GM23338 (cell line): ENCODE measurements around the gene FBLN2. TPM values are rescaled to one million over a fixed set of nuclear protein-coding genes. Genes with fewer than 3 reads are reported as not detected.

Experiments
- ATAC-seq: fragments of 200-7000 bp; cut with Tn5 transposase; 3 replicates; pipeline ENCODE4 v1.9.1; 2020
- DNase-seq: peaks from one replicate; pipeline ENCODE4 v3.0.0-alpha.2; 2015; ENCODE audit warnings: low spot score
- H2AFZ ChIP-seq: fragments of 200-600 bp; sonication (generic); 2 replicates; pipeline ENCODE4 v1.8.0; 2016; ENCODE audit warnings: antibody characterized with exemption, mild to moderate bottlenecking, moderate library complexity
- H3F3A ChIP-seq: fragments of 200-600 bp; sonication (generic); replicated peaks from 2 replicates; pipeline ENCODE4 v1.8.0; 2017; ENCODE audit warnings: antibody characterized with exemption, mixed run types, low read depth
- H3K27ac ChIP-seq: fragments of 200-600 bp; sonication (generic); 2 replicates; pipeline ENCODE4 v1.6.1; 2016; ENCODE audit warnings: low read depth
- H3K27me3 ChIP-seq: fragments of 200-600 bp; sonication (generic); 2 replicates; pipeline ENCODE4 v1.8.0; 2016; ENCODE audit warnings: mild to moderate bottlenecking, mixed run types, moderate library complexity; ENCODE audit not compliant: insufficient read depth
- H3K36me3 ChIP-seq: fragments of 200-600 bp; sonication (generic); 2 replicates; pipeline ENCODE4 v1.8.0; 2016; ENCODE audit warnings: mild to moderate bottlenecking; ENCODE audit not compliant: insufficient read depth
- H3K4me1 ChIP-seq: fragments of 200-600 bp; sonication (generic); 2 replicates; pipeline ENCODE4 v1.8.0; 2016; ENCODE audit warnings: mild to moderate bottlenecking, moderate library complexity; ENCODE audit not compliant: insufficient read depth
- H3K4me2 ChIP-seq: fragments of 200-600 bp; sonication (generic); 2 replicates; pipeline ENCODE4 v1.7.1; 2017; ENCODE audit warnings: mixed run types
- H3K4me3 ChIP-seq: fragments of 200-600 bp; sonication (generic); 2 replicates; pipeline ENCODE4 v1.6.1; 2016; ENCODE audit warnings: mixed run types
- H3K79me2 ChIP-seq: fragments of 200-600 bp; sonication (generic); replicated peaks from 2 replicates; pipeline ENCODE4 v1.8.0; 2017; ENCODE audit warnings: mild to moderate bottlenecking; ENCODE audit not compliant: insufficient read depth
- H3K9me2 ChIP-seq: fragments of 200-600 bp; sonication (generic); 2 replicates; pipeline ENCODE4 v1.8.0; 2017; ENCODE audit not compliant: insufficient read depth
- H4K20me1 ChIP-seq: fragments of 200-600 bp; sonication (generic); replicated peaks from 2 replicates; pipeline ENCODE4 v1.8.0; 2017; ENCODE audit warnings: mild to moderate bottlenecking; ENCODE audit not compliant: insufficient read depth
- H3K27ac Mint-ChIP-seq: 2 replicates; pipeline ENCODE4 v1.8.0; 2020; ENCODE audit warnings: inconsistent platforms, mild to moderate bottlenecking, moderate library complexity, mixed read lengths
- H3K27me3 Mint-ChIP-seq: 3 replicates; pipeline ENCODE4 v1.8.0; 2022; ENCODE audit warnings: low read depth, mild to moderate bottlenecking, moderate library complexity, mixed read lengths, inconsistent platforms; ENCODE audit not compliant: insufficient read depth, poor library complexity
- H3K36me3 Mint-ChIP-seq: 3 replicates; pipeline ENCODE4 v1.8.0; 2021; ENCODE audit warnings: low read depth, mild to moderate bottlenecking, inconsistent platforms, moderate library complexity, mixed read lengths
- H3K4me1 Mint-ChIP-seq: 3 replicates; pipeline ENCODE4 v1.8.0; 2020; ENCODE audit warnings: mild to moderate bottlenecking, inconsistent platforms, mixed read lengths
- H3K4me3 Mint-ChIP-seq: 3 replicates; pipeline ENCODE4 v1.8.0; 2021; ENCODE audit warnings: moderate library complexity, mild to moderate bottlenecking, inconsistent platforms, mixed read lengths
- H3K9me3 Mint-ChIP-seq: 3 replicates; pipeline ENCODE4 v1.8.0; 2020; ENCODE audit warnings: moderate library complexity, mild to moderate bottlenecking, inconsistent platforms, mixed read lengths
- CTCF ChIP-seq, 2 experiments: fragments of 200-600 bp in 1 of 2; sonication (generic) in 1 of 2; conservative IDR thresholded peaks; 2 replicates each; pipeline versions ENCODE4 v1.5.1 to v1.6.1; 2016 to 2017; ENCODE audit warnings: antibody characterized with exemption in 2 of 2, low read depth in 2 of 2, mild to moderate bottlenecking in 2 of 2, moderate library complexity in 1 of 2
- REST ChIP-seq: IDR thresholded peaks from one replicate; pipeline ENCODE4 v1.6.1; 2018; ENCODE audit warnings: antibody characterized with exemption; ENCODE audit not compliant: unreplicated experiment
- STAT1 ChIP-seq: IDR thresholded peaks from one replicate; pipeline ENCODE4 v1.6.1; 2016; ENCODE audit warnings: antibody characterized with exemption; ENCODE audit not compliant: unreplicated experiment
- ZNF114 ChIP-seq: fragments of 250-450 bp; sonication (Bioruptor Pico); IDR thresholded peaks from 2 replicates; pipeline ENCODE4 v1.5.0; 2020; ENCODE audit warnings: mild to moderate bottlenecking, moderate library complexity
- polyA plus RNA-seq: library from polyadenylated mRNA; unstranded; fragments of >200 nt; fragmentation: Nextera tagmentation; extraction: Ambion mirVana; gene quantifications from 2 replicates; pipeline ENCODE4 v1.2.1, GENCODE V29; 2016
- total RNA-seq: library from RNA; depleted of rRNA; stranded (reverse); fragments of >200 nt; shearing (Covaris generic); gene quantifications from 2 replicates; pipeline ENCODE4 v1.2.3, GENCODE V29; 2014

The FBLN2 gene
- total and polyA plus RNA-seq, 2 experiments from 2014 or later = 18.8 to 26.8 TPM

GRCh38 chr3:13571264-13571663 is 22.3 kb downstream of the FBLN2 start:
- no peak for DNase-seq
- Mint-ChIP-seq H3K27me3 (peaks cover 10% of the 10 kb centered on the region), H3K4me1 (peaks cover 23% of the 10 kb centered on the region)

More at GRCh38 chr3:13571264-13571663, 22.3 kb downstream of the FBLN2 start:
- Histone ChIP-seq H3K9me2 (no peaks in the 10 kb centered on the region), H3K27ac (no peak overlapping the region), H2AFZ (no peak overlapping the region), H3K27me3 (no peaks in the 10 kb centered on the region), H3K79me2 (no peaks in the 10 kb centered on the region), H3F3A (no peaks in the 10 kb centered on the region), H3K4me3 (no peak overlapping the region), H4K20me1 (no peaks in the 10 kb centered on the region), H3K4me1 (no peaks in the 10 kb centered on the region), H3K4me2 (no peak overlapping the region), H3K36me3 (no peaks in the 10 kb centered on the region)
- no peak overlapping the region for H3K27ac Mint-ChIP-seq
- no peak overlapping the region for H3K4me3 Mint-ChIP-seq
- no peaks in the 10 kb centered on the region for H3K9me3 Mint-ChIP-seq
- TF ChIP-seq ZNF114 (no peak), REST (no peak), STAT1 (no peak), CTCF (conservative IDR thresholded peaks at IDR 0.05; ENCODE audit: low read depth in 2 of 2) (no peak)
- no peaks in the 10 kb centered on the region for H3K36me3 Mint-ChIP-seq
- no peak for ATAC-seq
